T-helper 17 cell (primary cell): ENCODE results near the gene PCBP3. TPM values are rescaled to one million over a fixed set of nuclear protein-coding genes. Genes with fewer than 3 reads are reported as not detected.

Experiments
- ATAC-seq: fragments of 150-1000 bp; cut with Tn5 transposase; 2 replicates; pipeline ENCODE4 v1.10.0; 2021; ENCODE audit warnings: mild to moderate bottlenecking, moderate library complexity
- DNase-seq, 3 donors: peaks; one replicate each; pipeline versions ENCODE4 v3.0.0 to v3.0.0-alpha.2; 2020 to 2021
- H3K9me3 ChIP-seq: one replicate; pipeline ENCODE4 v1.7.0; 2013; ENCODE audit warnings: low read length, mild to moderate bottlenecking; ENCODE audit not compliant: control insufficient read depth, poor library complexity, severe bottlenecking
- H3K27ac Mint-ChIP-seq: one replicate; pipeline ENCODE4 v1.8.0; 2022; ENCODE audit warnings: mild to moderate bottlenecking, moderate library complexity, mixed read lengths
- H3K27me3 Mint-ChIP-seq: one replicate; pipeline ENCODE4 v1.8.0; 2022; ENCODE audit warnings: mixed read lengths
- H3K36me3 Mint-ChIP-seq: one replicate; pipeline ENCODE4 v1.8.0; 2022; ENCODE audit warnings: low read depth, mixed read lengths
- H3K4me1 Mint-ChIP-seq: one replicate; pipeline ENCODE4 v1.8.0; 2022; ENCODE audit warnings: mild to moderate bottlenecking, mixed read lengths
- H3K4me3 Mint-ChIP-seq: one replicate; pipeline ENCODE4 v1.8.0; 2022; ENCODE audit warnings: mild to moderate bottlenecking, moderate library complexity, mixed read lengths
- total RNA-seq, 4 donors: library from RNA in 2 of 4; stranded (reverse) in 2 of 4; gene quantifications; one replicate each; pipeline ENCODE4 v1.2.3 and lab custom pipeline; 2022 to 2026

The PCBP3 gene
- total RNA-seq, 2 donors from 2014 or later = 0.91 to 4.2 TPM

GRCh38 chr21:45899317-45900033, 255.9 kb downstream of the PCBP3 start:
- no peaks in the 10 kb centered on the region for H3K9me3 ChIP-seq
- Mint-ChIP-seq H3K27ac (no peak overlapping the region), H3K4me1 (peaks cover 7% of the 10 kb centered on the region), H3K4me3 (no peak overlapping the region), H3K36me3 (no peaks in the 10 kb centered on the region), H3K27me3 (no peaks in the 10 kb centered on the region)
- DNase-seq = no peak
- no peak for ATAC-seq

GRCh38 chr21:45900034-45900868, 256.7 kb downstream of the PCBP3 start:
- Mint-ChIP-seq H3K36me3 (no peaks in the 10 kb centered on the region), H3K4me3 (no peak overlapping the region), H3K4me1 (peaks cover 7% of the 10 kb centered on the region), H3K27me3 (no peaks in the 10 kb centered on the region), H3K27ac (peak overlapping the region; percentile 9)
- ATAC-seq (no peak), DNase-seq (no peak)
- no peaks in the 10 kb centered on the region for H3K9me3 ChIP-seq

DNA sequence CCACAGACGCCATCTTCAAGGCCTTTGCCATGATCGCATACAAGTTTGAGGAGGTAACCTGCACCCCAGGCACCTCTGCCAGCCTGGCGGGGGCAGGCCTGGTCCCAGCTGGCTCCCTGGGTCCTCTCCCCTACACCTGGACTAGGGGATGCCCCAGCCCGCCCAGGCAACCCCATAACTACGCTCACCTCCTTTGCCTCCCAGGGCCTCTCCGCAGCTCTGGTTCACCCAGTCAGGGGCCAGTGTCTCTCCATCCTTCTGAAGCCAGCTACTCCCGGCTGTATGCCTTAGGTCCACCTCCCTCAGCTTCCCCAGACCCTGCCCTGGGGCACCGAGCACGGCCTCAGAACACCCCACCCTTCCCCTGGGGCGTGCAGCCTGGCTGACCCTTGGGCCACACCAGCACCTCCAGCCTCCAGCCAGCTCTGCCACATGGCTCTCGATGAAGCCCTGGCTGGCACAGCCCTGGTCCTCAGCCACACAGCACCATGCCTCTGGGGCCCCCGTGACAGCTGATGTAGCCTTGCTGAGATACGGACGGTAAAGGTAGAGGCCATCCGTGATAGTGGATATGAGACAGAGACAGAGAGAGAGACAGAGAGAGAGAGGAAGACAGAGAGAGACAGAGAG, 257.7 kb downstream of the PCBP3 start:
- H3K27ac Mint-ChIP-seq = peak overlapping the region; percentile 9
- peaks cover 7% of the 10 kb centered on the region for H3K4me1 Mint-ChIP-seq
- H3K4me3 Mint-ChIP-seq = no peak overlapping the region
- H3K36me3 Mint-ChIP-seq = no peaks in the 10 kb centered on the region
- no peaks in the 10 kb centered on the region for H3K9me3 ChIP-seq
- H3K27me3 Mint-ChIP-seq = no peaks in the 10 kb centered on the region
- ATAC-seq (no peak), DNase-seq (no peak)

GRCh38 chr21:45902292-45902995, 258.9 kb downstream of the PCBP3 start:
- no peak overlapping the region for H3K4me3 Mint-ChIP-seq
- H3K27ac Mint-ChIP-seq = no peak overlapping the region
- H3K9me3 ChIP-seq = no peaks in the 10 kb centered on the region
- H3K27me3 Mint-ChIP-seq = no peaks in the 10 kb centered on the region
- no peaks in the 10 kb centered on the region for H3K36me3 Mint-ChIP-seq
- peaks cover 7% of the 10 kb centered on the region for H3K4me1 Mint-ChIP-seq
- DNase-seq (no peak), ATAC-seq (no peak)

DNA sequence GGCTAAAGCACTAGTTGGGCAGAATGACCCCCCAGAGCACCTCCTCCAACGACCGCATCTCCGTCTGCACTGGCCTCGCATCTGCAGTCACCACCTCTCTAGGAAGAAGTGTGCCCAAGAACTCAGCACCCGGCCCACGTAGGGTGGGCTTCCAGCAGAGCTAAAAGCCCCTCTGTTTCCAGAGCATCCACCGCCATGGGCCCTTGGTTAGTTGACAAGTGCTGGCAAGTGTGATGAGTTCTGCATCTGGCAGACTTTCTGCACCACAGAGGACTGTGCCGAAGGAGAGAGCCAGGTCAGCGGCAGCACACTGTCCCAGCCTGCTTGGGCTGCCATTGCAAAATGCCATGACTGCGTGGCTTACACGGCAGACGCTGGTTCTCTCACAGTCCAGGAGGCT, 261.7 kb downstream of the PCBP3 start:
- DNase-seq (no peak), ATAC-seq (no peak)
- H3K27me3 Mint-ChIP-seq = no peaks in the 10 kb centered on the region
- H3K4me1 Mint-ChIP-seq = peaks cover 11% of the 10 kb centered on the region
- H3K36me3 Mint-ChIP-seq = no peaks in the 10 kb centered on the region
- no peak overlapping the region for H3K4me3 Mint-ChIP-seq
- no peaks in the 10 kb centered on the region for H3K9me3 ChIP-seq
- H3K27ac Mint-ChIP-seq = no peak overlapping the region

DNA sequence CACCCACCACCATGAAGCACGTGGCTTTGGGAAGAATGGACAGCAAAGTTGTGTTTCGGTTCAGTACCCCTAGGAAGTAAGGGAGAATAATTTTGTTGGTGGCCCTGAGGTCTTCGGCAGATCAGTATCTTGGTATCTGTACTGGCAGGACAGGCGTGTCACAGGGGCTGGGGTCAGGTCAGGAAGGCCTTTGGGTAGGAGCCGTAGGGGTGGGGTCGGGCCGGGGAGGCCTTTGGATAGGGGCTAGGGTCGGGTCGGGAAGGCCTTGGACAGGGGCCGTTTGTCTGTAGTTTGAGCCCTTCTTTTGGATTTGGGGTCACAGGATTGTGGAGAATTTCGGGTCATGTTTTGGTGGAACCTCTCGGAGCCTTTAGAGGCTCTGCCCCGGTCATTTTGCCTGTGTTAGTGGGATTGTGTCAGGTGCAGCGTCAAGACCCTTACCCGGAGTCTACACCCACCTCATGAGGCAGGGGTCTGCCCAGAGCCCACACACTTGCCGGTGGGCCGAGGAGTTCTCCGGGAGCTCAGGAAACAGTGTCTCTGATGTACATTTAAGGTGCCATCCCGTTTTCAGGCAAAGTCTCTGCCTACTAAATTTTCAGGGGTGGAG, 262.8 kb downstream of the PCBP3 start:
- H3K4me1 Mint-ChIP-seq = peaks cover 11% of the 10 kb centered on the region
- DNase-seq (no peak), ATAC-seq (no peak)
- no peaks in the 10 kb centered on the region for H3K27me3 Mint-ChIP-seq
- H3K9me3 ChIP-seq = no peaks in the 10 kb centered on the region
- H3K36me3 Mint-ChIP-seq = no peaks in the 10 kb centered on the region
- no peak overlapping the region for H3K4me3 Mint-ChIP-seq
- H3K27ac Mint-ChIP-seq = no peak overlapping the region

- H3K27me3 Mint-ChIP-seq = no peaks in the 10 kb centered on the region
- H3K9me3 ChIP-seq = no peaks in the 10 kb centered on the region
- H3K27ac Mint-ChIP-seq = no peak overlapping the region
- H3K36me3 Mint-ChIP-seq = no peaks in the 10 kb centered on the region
- DNase-seq (no peak), ATAC-seq (no peak)
- peaks cover 8% of the 10 kb centered on the region for H3K4me1 Mint-ChIP-seq
- no peak overlapping the region for H3K4me3 Mint-ChIP-seq
Measured at GRCh38 chr21:45906859-45907258, 263.3 kb downstream of the PCBP3 start.

- H3K27me3 Mint-ChIP-seq = no peaks in the 10 kb centered on the region
- ATAC-seq (no peak), DNase-seq (no peak)
- no peaks in the 10 kb centered on the region for H3K36me3 Mint-ChIP-seq
- H3K9me3 ChIP-seq = no peaks in the 10 kb centered on the region
- peaks cover 5% of the 10 kb centered on the region for H3K4me1 Mint-ChIP-seq
- no peak overlapping the region for H3K27ac Mint-ChIP-seq
- no peak overlapping the region for H3K4me3 Mint-ChIP-seq
Measured at GRCh38 chr21:45908536-45909237, 265.2 kb downstream of the PCBP3 start.

- DNase-seq (no peak), ATAC-seq (no peak)
- no peak overlapping the region for H3K27ac Mint-ChIP-seq
- H3K4me3 Mint-ChIP-seq = no peak overlapping the region
- H3K9me3 ChIP-seq = no peaks in the 10 kb centered on the region
- H3K4me1 Mint-ChIP-seq = peaks cover 5% of the 10 kb centered on the region
- H3K27me3 Mint-ChIP-seq = no peaks in the 10 kb centered on the region
- H3K36me3 Mint-ChIP-seq = no peaks in the 10 kb centered on the region
Measured at GRCh38 chr21:45909238-45909988, 265.9 kb downstream of the PCBP3 start.

- Mint-ChIP-seq H3K4me1 (peaks cover 7% of the 10 kb centered on the region), H3K27me3 (no peaks in the 10 kb centered on the region), H3K27ac (no peak overlapping the region), H3K36me3 (no peaks in the 10 kb centered on the region), H3K4me3 (no peak overlapping the region)
- ATAC-seq (no peak), DNase-seq (no peak)
- H3K9me3 ChIP-seq = no peaks in the 10 kb centered on the region
Measured at GRCh38 chr21:45910155-45910547, 266.6 kb downstream of the PCBP3 start.

- ATAC-seq = no peak
- H3K36me3 Mint-ChIP-seq = no peaks in the 10 kb centered on the region
- DNase-seq = no peak
- no peak overlapping the region for H3K4me3 Mint-ChIP-seq
- H3K27ac Mint-ChIP-seq = no peak overlapping the region
- peaks cover 13% of the 10 kb centered on the region for H3K4me1 Mint-ChIP-seq
- H3K9me3 ChIP-seq = no peaks in the 10 kb centered on the region
- no peaks in the 10 kb centered on the region for H3K27me3 Mint-ChIP-seq
Measured at GRCh38 chr21:45910548-45911221, 267.2 kb downstream of the PCBP3 start.
